Neural crest cell (in vitro differentiated cells): ENCODE data around the gene PPP1R12A. TPM values are rescaled to one million over a fixed set of nuclear protein-coding genes. Genes with fewer than 3 reads are reported as not detected.

Experiments used
- DNase-seq: peaks from one replicate; pipeline ENCODE4 v3.0.0; 2021; ENCODE audit warnings: low read depth, mixed read lengths, low spot score
- H3K27ac Mint-ChIP-seq: one replicate; pipeline ENCODE4 v1.8.0; 2021; ENCODE audit warnings: mild to moderate bottlenecking, mixed read lengths; ENCODE audit not compliant: unreplicated experiment
- H3K27me3 Mint-ChIP-seq: 2 replicates; pipeline ENCODE4 v1.8.0; 2021; ENCODE audit warnings: low read depth, mild to moderate bottlenecking, mixed read lengths
- H3K36me3 Mint-ChIP-seq: 2 replicates; pipeline ENCODE4 v1.8.0; 2021; ENCODE audit warnings: low read depth, mild to moderate bottlenecking, mixed read lengths
- H3K4me1 Mint-ChIP-seq: 2 replicates; pipeline ENCODE4 v1.8.0; 2021; ENCODE audit warnings: mixed read lengths
- H3K4me3 Mint-ChIP-seq: one replicate; pipeline ENCODE4 v1.8.0; 2021; ENCODE audit warnings: mild to moderate bottlenecking, mixed read lengths
- H3K9me3 Mint-ChIP-seq: 2 replicates; pipeline ENCODE4 v1.8.0; 2021; ENCODE audit warnings: mixed read lengths
- total RNA-seq: library from RNA; stranded (reverse); gene quantifications from 2 replicates; pipeline ENCODE4 v1.2.1, GENCODE V29; 2021
- TF ChIP-seq, protein P1 (sequence below): fragments of 200-600 bp; sonication (generic); conservative IDR thresholded peaks from 2 replicates; pipeline ENCODE4 v1.5.0; 2021; ENCODE audit warnings: antibody characterized with exemption, mild to moderate bottlenecking

PPP1R12A gene
- total RNA-seq, 1 donor from 2014 or later = 65.7 TPM

DNA sequence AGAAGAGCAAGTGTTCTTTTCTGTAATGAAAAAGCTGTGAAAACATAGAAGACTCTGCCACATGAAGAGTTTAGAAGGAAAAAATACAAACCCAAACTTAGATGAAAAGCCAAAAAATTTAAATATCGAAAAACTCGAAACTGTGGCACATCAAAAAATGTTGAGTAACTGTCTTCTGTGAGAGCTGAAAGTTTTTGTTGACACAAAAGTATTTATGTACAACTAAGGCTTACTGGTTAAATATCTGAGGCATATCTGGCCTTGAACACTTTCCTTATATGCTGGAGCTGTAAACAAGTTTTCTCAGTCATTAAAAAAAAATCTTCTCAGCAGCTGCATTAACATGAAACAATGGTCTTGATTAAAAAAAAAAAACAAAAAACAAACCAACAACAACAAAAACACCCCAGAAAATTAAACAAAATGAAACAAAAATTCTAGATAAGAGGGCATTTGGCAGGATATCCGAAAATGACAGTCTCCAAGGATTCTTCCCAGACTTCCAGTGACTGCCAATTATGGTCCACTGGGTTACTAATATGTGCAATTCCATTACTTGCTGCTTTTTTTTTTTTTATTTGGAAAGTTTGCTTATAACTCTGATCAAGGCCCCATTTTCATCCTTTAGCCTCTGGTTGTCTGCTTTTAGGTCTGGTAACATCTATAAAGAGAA is 159.4 kb downstream of the PPP1R12A start:
- Mint-ChIP-seq H3K27me3 (no peaks in the 10 kb centered on the region), H3K27ac (no peak overlapping the region), H3K9me3 (no peaks in the 10 kb centered on the region), H3K4me1 (no peaks in the 10 kb centered on the region), H3K4me3 (no peak overlapping the region), H3K36me3 (peaks cover 2% of the 10 kb centered on the region)
- TF ChIP-seq, protein P1, sequence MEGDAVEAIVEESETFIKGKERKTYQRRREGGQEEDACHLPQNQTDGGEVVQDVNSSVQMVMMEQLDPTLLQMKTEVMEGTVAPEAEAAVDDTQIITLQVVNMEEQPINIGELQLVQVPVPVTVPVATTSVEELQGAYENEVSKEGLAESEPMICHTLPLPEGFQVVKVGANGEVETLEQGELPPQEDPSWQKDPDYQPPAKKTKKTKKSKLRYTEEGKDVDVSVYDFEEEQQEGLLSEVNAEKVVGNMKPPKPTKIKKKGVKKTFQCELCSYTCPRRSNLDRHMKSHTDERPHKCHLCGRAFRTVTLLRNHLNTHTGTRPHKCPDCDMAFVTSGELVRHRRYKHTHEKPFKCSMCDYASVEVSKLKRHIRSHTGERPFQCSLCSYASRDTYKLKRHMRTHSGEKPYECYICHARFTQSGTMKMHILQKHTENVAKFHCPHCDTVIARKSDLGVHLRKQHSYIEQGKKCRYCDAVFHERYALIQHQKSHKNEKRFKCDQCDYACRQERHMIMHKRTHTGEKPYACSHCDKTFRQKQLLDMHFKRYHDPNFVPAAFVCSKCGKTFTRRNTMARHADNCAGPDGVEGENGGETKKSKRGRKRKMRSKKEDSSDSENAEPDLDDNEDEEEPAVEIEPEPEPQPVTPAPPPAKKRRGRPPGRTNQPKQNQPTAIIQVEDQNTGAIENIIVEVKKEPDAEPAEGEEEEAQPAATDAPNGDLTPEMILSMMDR = no peak
- DNase-seq = no peak

DNA sequence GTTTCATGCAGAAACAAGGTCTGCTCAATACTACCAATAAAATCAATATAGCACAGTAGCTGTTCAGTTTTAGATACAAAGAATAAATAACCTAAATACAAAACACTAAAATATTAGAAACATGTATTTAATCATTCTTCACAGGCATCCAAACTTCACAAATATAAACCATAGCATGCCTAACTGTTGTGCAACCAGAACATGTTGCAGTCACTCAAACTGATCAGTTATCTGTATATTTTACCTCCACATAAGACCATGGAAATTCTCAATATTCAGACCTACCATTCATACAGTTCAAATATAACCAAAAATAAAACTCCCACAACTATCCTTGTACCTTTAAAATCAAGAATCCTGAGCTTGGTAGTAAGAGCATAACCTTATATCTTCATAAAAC is 161.0 kb downstream of the PPP1R12A start:
- Mint-ChIP-seq H3K27me3 (no peaks in the 10 kb centered on the region), H3K4me3 (no peak overlapping the region), H3K36me3 (peaks cover 2% of the 10 kb centered on the region), H3K9me3 (no peaks in the 10 kb centered on the region), H3K4me1 (no peaks in the 10 kb centered on the region), H3K27ac (no peak overlapping the region)
- TF ChIP-seq, protein P1 = no peak
- DNase-seq = no peak

DNA sequence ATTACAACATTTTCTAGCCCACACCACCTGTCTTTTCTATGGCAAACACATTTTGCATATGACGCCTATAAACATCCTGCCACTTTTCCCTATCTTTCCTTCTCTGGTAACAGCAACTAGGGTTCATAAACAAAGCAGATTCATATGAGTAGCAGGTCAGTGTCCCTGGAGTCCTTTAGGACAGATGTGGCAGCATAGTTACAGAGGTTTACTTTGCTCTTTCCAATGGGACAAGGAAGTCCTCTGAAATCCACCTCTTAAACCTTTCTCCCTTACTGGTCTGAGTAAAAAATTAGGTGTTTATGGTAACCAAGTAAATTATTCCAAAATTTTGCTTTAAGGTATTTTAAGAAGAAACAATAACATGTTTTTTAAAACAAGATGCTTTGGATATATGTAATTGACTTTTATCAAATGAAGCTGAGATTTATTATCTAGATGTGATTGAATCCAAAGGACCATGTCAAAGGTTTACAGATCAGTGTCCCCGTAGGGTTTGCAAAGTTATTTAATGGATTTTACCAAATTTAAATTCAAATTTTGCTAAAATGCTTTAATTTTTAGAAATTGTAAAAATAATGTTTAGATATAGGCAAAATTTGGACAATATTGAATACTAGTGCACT is 164.9 kb downstream of the PPP1R12A start:
- Mint-ChIP-seq H3K27ac (no peak overlapping the region), H3K27me3 (no peaks in the 10 kb centered on the region), H3K4me1 (no peaks in the 10 kb centered on the region), H3K9me3 (no peaks in the 10 kb centered on the region), H3K4me3 (no peak overlapping the region), H3K36me3 (peaks cover 2% of the 10 kb centered on the region)
- TF ChIP-seq, protein P1 = no peak
- DNase-seq = no peak

DNA sequence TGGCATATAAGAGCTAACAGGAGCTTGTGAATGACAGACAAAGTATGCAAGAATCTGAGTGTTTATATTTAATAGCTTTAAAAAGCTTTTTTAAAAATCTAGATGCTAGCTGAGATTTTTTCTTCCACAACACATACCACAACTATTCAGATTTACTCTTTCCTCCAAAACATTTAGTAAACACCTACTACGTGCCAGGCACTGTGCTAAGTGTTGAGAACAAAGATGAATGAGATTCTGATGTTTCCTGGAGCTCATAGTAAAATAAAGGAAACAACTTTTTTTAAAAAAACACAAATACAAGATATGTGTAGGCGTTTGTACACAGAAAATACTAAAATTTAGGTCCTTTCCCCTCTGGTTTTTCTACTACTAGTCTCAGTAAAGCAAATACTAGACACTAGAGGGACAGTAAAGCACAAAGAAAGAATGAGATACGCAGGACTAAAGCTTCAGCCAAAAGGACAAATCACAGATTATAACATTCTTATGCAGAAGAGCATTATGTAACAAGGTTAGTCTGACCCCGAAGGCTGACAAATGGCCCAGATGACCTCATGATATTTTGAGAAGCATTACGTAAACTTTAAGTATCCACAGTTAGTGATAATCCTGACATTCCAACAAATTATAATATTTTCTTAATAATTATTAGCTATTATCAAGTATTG is 165.6 kb downstream of the PPP1R12A start:
- H3K4me1 Mint-ChIP-seq = no peaks in the 10 kb centered on the region
- DNase-seq = no peak
- peaks cover 2% of the 10 kb centered on the region for H3K36me3 Mint-ChIP-seq
- peaks cover 3% of the 10 kb centered on the region for H3K9me3 Mint-ChIP-seq
- TF ChIP-seq, protein P1 = no peak
- no peak overlapping the region for H3K4me3 Mint-ChIP-seq
- H3K27me3 Mint-ChIP-seq = no peaks in the 10 kb centered on the region
- no peak overlapping the region for H3K27ac Mint-ChIP-seq

DNA sequence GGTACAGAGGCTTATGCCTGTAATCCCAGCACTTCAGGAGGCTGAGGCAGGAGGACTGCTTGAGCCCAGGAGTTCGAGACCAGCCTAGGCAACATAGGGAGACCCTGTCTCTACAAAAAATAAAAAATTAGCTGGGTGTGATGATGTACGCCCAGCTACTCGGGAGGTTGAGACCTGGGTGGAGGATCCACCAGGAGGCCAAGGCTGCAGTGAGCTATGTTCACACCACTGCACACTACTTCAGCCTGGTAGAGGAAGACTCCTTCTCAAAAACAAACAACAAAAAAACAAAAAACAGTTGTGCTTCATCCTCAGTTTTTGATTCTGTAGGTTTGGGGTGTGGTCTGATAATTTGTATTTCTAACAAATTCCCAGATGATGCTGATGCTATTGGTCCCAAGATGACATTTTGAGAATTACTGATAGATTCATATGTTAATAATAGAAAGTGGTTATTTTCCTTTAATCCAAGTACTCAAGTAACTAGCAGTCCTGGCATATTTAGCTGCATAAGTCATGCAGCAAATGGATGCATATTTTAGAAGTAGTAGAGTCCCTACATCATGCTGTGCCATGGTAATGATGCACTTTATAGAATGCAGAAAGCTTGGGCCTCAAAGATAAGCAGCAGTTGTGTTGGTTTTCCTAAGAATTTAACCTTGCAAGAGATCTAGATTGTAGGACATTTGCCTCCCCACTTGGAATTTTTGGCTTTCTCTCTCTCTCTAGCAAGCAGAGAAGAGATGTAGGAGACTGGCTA is 168.0 kb downstream of the PPP1R12A start:
- Mint-ChIP-seq H3K27me3 (no peaks in the 10 kb centered on the region), H3K36me3 (no peaks in the 10 kb centered on the region), H3K4me1 (no peaks in the 10 kb centered on the region), H3K4me3 (no peak overlapping the region), H3K9me3 (peaks cover 3% of the 10 kb centered on the region), H3K27ac (no peak overlapping the region)
- TF ChIP-seq, protein P1 = no peak
- DNase-seq = no peak
